Stomach smooth muscle (tissue), 2 donors: ENCODE results near the gene SFTPB.
"Not testable (repeated sequence)": the region's sequence is repeated elsewhere in the genome, so short reads cannot be mapped to it uniquely, and the experiment has no call there.

ENCODE experiments used
- H3K27ac ChIP-seq: one replicate; pipeline ENCODE4 v1.7.0; 2013; ENCODE audit warnings: mild to moderate bottlenecking, low read length, inconsistent platforms
- H3K27me3 ChIP-seq, 2 donors: one replicate each; pipeline ENCODE4 v1.7.0; 2013; ENCODE audit warnings: low read length in 2 of 2; ENCODE audit not compliant: insufficient read depth in 2 of 2, control insufficient read depth in 1 of 2
- H3K36me3 ChIP-seq, 2 donors: one replicate each; pipeline ENCODE4 v1.7.0; 2013; ENCODE audit warnings: low read length in 2 of 2; ENCODE audit not compliant: control insufficient read depth in 2 of 2, insufficient read depth in 2 of 2
- H3K4me1 ChIP-seq: one replicate; pipeline ENCODE4 v1.7.0; 2013; ENCODE audit warnings: low read length; ENCODE audit not compliant: control insufficient read depth, insufficient read depth
- H3K4me3 ChIP-seq, 2 donors: one replicate each; pipeline ENCODE4 v1.7.0; 2013; ENCODE audit warnings: low read length in 2 of 2
- H3K9ac ChIP-seq, 2 donors: one replicate each; pipeline ENCODE4 v1.7.0; 2013; ENCODE audit warnings: low read length in 2 of 2, mild to moderate bottlenecking in 1 of 2
- H3K9me3 ChIP-seq, 2 donors: one replicate each; pipeline ENCODE4 v1.7.0; 2013; ENCODE audit warnings: low read length in 2 of 2; ENCODE audit not compliant: control insufficient read depth in 2 of 2
- donor health status: healthy.
- donor health status: Pancreatic carcinoma.

SFTPB gene

GRCh38 chr2:85675866-85676548, 8.0 kb upstream of the SFTPB start:
- H3K9ac ChIP-seq = no peak overlapping the region
- H3K36me3 ChIP-seq = no peaks in the 10 kb centered on the region
- no peaks in the 10 kb centered on the region for H3K9me3 ChIP-seq
- H3K4me3 ChIP-seq = no peak overlapping the region
- H3K4me1 ChIP-seq = peaks cover 7% of the 10 kb centered on the region
- no peaks in the 10 kb centered on the region for H3K27me3 ChIP-seq
- H3K27ac ChIP-seq = no peak overlapping the region

- H3K27me3 ChIP-seq = no peaks in the 10 kb centered on the region
- peaks cover 7% of the 10 kb centered on the region for H3K4me1 ChIP-seq
- H3K9ac ChIP-seq = no peak overlapping the region
- H3K27ac ChIP-seq = no peak overlapping the region
- H3K36me3 ChIP-seq = no peaks in the 10 kb centered on the region
- H3K4me3 ChIP-seq = no peak overlapping the region
- no peaks in the 10 kb centered on the region for H3K9me3 ChIP-seq
Measured at GRCh38 chr2:85675427-85675826, 7.4 kb upstream of the SFTPB start.

- Histone ChIP-seq H3K27me3 (no peaks in the 10 kb centered on the region), H3K9me3 (no peaks in the 10 kb centered on the region), H3K9ac (no peak overlapping the region), H3K36me3 (no peaks in the 10 kb centered on the region), H3K4me1 (peaks cover 7% of the 10 kb centered on the region), H3K4me3 (no peak overlapping the region), H3K27ac (no peak overlapping the region)
Measured at GRCh38 chr2:85674417-85674816, 6.4 kb upstream of the SFTPB start.

- H3K36me3 ChIP-seq = no peaks in the 10 kb centered on the region
- H3K27me3 ChIP-seq = no peaks in the 10 kb centered on the region
- H3K9ac ChIP-seq = no peak overlapping the region
- H3K27ac ChIP-seq = no peak overlapping the region
- H3K4me3 ChIP-seq = no peak overlapping the region
- H3K4me1 ChIP-seq = peaks cover under 1% of the 10 kb centered on the region
- H3K9me3 ChIP-seq = no peaks in the 10 kb centered on the region
Measured at GRCh38 chr2:85673716-85674375, 5.8 kb upstream of the SFTPB start.

GRCh38 chr2:85672456-85672855, 4.5 kb upstream of the SFTPB start:
- Histone ChIP-seq H3K9me3 (no peaks in the 10 kb centered on the region), H3K4me3 (no peak overlapping the region), H3K36me3 (no peaks in the 10 kb centered on the region), H3K4me1 (no peaks in the 10 kb centered on the region), H3K27ac (no peak overlapping the region), H3K27me3 (no peaks in the 10 kb centered on the region), H3K9ac (no peak overlapping the region)

GRCh38 chr2:85670416-85670815, 2.4 kb upstream of the SFTPB start:
- H3K9ac ChIP-seq, H3K36me3 ChIP-seq, H3K9me3 ChIP-seq, H3K27me3 ChIP-seq, H3K4me3 ChIP-seq, H3K4me1 ChIP-seq, H3K27ac ChIP-seq: not testable (repeated sequence)

- Histone ChIP-seq H3K36me3 (no peaks in the 10 kb centered on the region), H3K27ac (no peak overlapping the region), H3K9ac (no peak overlapping the region), H3K9me3 (no peaks in the 10 kb centered on the region), H3K4me3 (no peak overlapping the region), H3K27me3 (no peaks in the 10 kb centered on the region), H3K4me1 (no peaks in the 10 kb centered on the region)
Measured at GRCh38 chr2:85669549-85669948, 1.6 kb upstream of the SFTPB start.

GRCh38 chr2:85668857-85669142, 801 bp upstream of the SFTPB start:
- Histone ChIP-seq H3K36me3 (no peaks in the 10 kb centered on the region), H3K9me3 (no peaks in the 10 kb centered on the region), H3K27me3 (no peaks in the 10 kb centered on the region), H3K9ac (no peak overlapping the region), H3K4me1 (no peaks in the 10 kb centered on the region), H3K4me3 (no peak overlapping the region), H3K27ac (no peak overlapping the region)

- H3K27ac ChIP-seq = no peak overlapping the region
- no peaks in the 10 kb centered on the region for H3K27me3 ChIP-seq
- H3K4me1 ChIP-seq = no peaks in the 10 kb centered on the region
- H3K9me3 ChIP-seq = no peaks in the 10 kb centered on the region
- no peak overlapping the region for H3K4me3 ChIP-seq
- no peak overlapping the region for H3K9ac ChIP-seq
- no peaks in the 10 kb centered on the region for H3K36me3 ChIP-seq
Measured at GRCh38 chr2:85667561-85668008, 414 bp downstream of the SFTPB start.

GRCh38 chr2:85666435-85667316, 1.3 kb downstream of the SFTPB start:
- no peak overlapping the region for H3K27ac ChIP-seq
- no peaks in the 10 kb centered on the region for H3K36me3 ChIP-seq
- no peaks in the 10 kb centered on the region for H3K27me3 ChIP-seq
- H3K9ac ChIP-seq = no peak overlapping the region
- H3K4me3 ChIP-seq = no peak overlapping the region
- no peaks in the 10 kb centered on the region for H3K4me1 ChIP-seq
- no peaks in the 10 kb centered on the region for H3K9me3 ChIP-seq

GRCh38 chr2:85666016-85666415, 2.0 kb downstream of the SFTPB start:
- Histone ChIP-seq H3K36me3 (no peaks in the 10 kb centered on the region), H3K9ac (no peak overlapping the region), H3K9me3 (no peaks in the 10 kb centered on the region), H3K27ac (no peak overlapping the region), H3K4me1 (peaks cover 2% of the 10 kb centered on the region), H3K4me3 (no peak overlapping the region), H3K27me3 (no peaks in the 10 kb centered on the region)
